HEK293 (cell line): ENCODE data around the gene PPM1L.
"Not testable (repeated sequence)": the region's sequence is repeated elsewhere in the genome, so short reads cannot be mapped to it uniquely, and the experiment has no call there.

Source experiments
- FEZF1 ChIP-seq: fragments of 450-650 bp; formaldehyde crosslinking; IDR thresholded peaks from 2 replicates; pipeline ENCODE4 v1.5.1; 2016; ENCODE audit warnings: missing biosample characterization, missing genetic modification characterization
- INSM2 ChIP-seq: fragments of 450-650 bp; formaldehyde crosslinking; IDR thresholded peaks from 2 replicates; pipeline ENCODE4 v1.5.1; 2016; ENCODE audit warnings: missing biosample characterization, missing genetic modification characterization
- YY2 ChIP-seq: fragments of 450-650 bp; formaldehyde crosslinking; IDR thresholded peaks from 2 replicates; pipeline ENCODE4 v1.5.1; 2016; ENCODE audit warnings: missing biosample characterization, missing genetic modification characterization
- ZNF501 ChIP-seq: fragments of 450-650 bp; formaldehyde crosslinking; IDR thresholded peaks from 2 replicates; pipeline ENCODE4 v1.5.1; 2016; ENCODE audit warnings: missing biosample characterization, missing genetic modification characterization
- TF ChIP-seq, protein P1 (sequence below): fragments of 450-650 bp; formaldehyde crosslinking; IDR thresholded peaks from 2 replicates; pipeline ENCODE4 v1.5.1; 2016; ENCODE audit warnings: missing biosample characterization, missing genetic modification characterization
- TF ChIP-seq, protein P2 (sequence below): fragments of 450-650 bp; formaldehyde crosslinking; IDR thresholded peaks from 2 replicates; pipeline ENCODE4 v1.5.1; 2016; ENCODE audit warnings: missing biosample characterization, missing genetic modification characterization

DNA sequence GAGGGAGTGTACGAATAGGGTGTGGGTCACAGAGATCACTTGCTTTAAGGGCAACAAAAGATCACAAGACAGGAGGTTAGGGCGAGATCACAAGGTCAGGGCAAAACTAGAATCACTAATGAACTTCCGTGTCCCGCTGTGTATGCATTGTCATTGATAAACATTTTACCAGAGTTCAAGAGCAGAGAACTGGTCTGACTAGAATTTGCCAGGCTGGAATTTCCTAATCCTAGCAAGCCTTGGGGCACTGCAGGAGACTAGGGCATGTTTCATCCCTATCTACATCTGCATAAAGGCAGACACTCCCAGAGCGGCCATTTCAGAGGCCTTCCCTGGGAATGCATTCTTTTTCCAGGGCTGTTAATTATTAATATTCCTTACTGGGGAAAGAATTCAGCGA lies 227.9 kb downstream of the PPM1L start:
- TF ChIP-seq, protein P1, sequence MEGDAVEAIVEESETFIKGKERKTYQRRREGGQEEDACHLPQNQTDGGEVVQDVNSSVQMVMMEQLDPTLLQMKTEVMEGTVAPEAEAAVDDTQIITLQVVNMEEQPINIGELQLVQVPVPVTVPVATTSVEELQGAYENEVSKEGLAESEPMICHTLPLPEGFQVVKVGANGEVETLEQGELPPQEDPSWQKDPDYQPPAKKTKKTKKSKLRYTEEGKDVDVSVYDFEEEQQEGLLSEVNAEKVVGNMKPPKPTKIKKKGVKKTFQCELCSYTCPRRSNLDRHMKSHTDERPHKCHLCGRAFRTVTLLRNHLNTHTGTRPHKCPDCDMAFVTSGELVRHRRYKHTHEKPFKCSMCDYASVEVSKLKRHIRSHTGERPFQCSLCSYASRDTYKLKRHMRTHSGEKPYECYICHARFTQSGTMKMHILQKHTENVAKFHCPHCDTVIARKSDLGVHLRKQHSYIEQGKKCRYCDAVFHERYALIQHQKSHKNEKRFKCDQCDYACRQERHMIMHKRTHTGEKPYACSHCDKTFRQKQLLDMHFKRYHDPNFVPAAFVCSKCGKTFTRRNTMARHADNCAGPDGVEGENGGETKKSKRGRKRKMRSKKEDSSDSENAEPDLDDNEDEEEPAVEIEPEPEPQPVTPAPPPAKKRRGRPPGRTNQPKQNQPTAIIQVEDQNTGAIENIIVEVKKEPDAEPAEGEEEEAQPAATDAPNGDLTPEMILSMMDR (tag by site-specific recombination): not testable (repeated sequence)
- not testable (repeated sequence) for TF ChIP-seq INSM2 (tag by site-specific recombination); YY2 (tag by site-specific recombination); FEZF1; ZNF501 (tag by site-specific recombination)
- TF ChIP-seq, protein P2, sequence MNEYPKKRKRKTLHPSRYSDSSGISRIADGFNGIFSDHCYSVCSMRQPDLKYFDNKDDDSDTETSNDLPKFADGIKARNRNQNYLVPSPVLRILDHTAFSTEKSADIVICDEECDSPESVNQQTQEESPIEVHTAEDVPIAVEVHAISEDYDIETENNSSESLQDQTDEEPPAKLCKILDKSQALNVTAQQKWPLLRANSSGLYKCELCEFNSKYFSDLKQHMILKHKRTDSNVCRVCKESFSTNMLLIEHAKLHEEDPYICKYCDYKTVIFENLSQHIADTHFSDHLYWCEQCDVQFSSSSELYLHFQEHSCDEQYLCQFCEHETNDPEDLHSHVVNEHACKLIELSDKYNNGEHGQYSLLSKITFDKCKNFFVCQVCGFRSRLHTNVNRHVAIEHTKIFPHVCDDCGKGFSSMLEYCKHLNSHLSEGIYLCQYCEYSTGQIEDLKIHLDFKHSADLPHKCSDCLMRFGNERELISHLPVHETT (tag by site-specific recombination): not testable (repeated sequence)
